OCI-LY1 (cell line): Measurements from ENCODE around the gene CHMP1B.

Experiments used
- CTCF ChIP-seq: fragments of 200-600 bp; sonication (generic), shearing (Covaris generic); IDR thresholded peaks from 2 replicates; pipeline ENCODE4 v1.5.1; 2017; ENCODE audit warnings: mild to moderate bottlenecking, antibody characterized with exemption, low read length, moderate library complexity, mixed read lengths
- EZH2 ChIP-seq: fragments of 200-600 bp; sonication (generic), shearing (Covaris generic); IDR thresholded peaks from 2 replicates; pipeline ENCODE4 v1.8.0; 2017; ENCODE audit warnings: borderline replicate concordance, mixed run types, mild to moderate bottlenecking, antibody characterized with exemption, low read length, moderate library complexity, mixed read lengths

- TF ChIP-seq CTCF = no peak
- TF ChIP-seq EZH2 = no peak
These were observed 15.1 kb downstream of the CHMP1B start for GRCh38 chr18:11866329-11866728.
